ENCODE measurements around the gene REEP2. TPM values are rescaled to one million over a fixed set of nuclear protein-coding genes. Genes with fewer than 3 reads are reported as not detected.

REEP2 gene
- total RNA-seq, 1 donor from 2014 or later = 1.7 TPM

Small RNA genes lying within 50 kb of the gene (small RNA-seq; reads per million reads assigned to genes)
- gene AC113403.1 (ENCODE audit: low replicate concordance) = not detected

Other genes with a start within 250 kb of the REEP2 start
- 37.0 TPM for gene CDC23, start 225.7 kb upstream of the REEP2 start, total RNA-seq
- gene GFRA3, start 164.4 kb upstream of the REEP2 start, total RNA-seq = 4.3 TPM
- gene CDC25C, start 107.3 kb upstream of the REEP2 start, total RNA-seq = 3.5 TPM
- 21.3 TPM for gene FAM53C, start 100.8 kb upstream of the REEP2 start, total RNA-seq
- gene KDM3B, start 86.4 kb upstream of the REEP2 start, total RNA-seq = 60.4 TPM
- gene EGR1, start 26.4 kb downstream of the REEP2 start, total RNA-seq = 47.6 TPM
- gene ETF1, start 104.2 kb downstream of the REEP2 start, total RNA-seq = 74.8 TPM
- gene HSPA9, start 136.3 kb downstream of the REEP2 start, total RNA-seq = 143 TPM

All from skin of body (tissue), 2 donors.